ENCODE results near the gene KLRG1. TPM values are rescaled to one million over a fixed set of nuclear protein-coding genes. Genes with fewer than 3 reads are reported as not detected.

Gene KLRG1
- total and polyA plus RNA-seq, 9 of the 15 experiments (the other 6 are each of a cell fraction or from before 2014, with no cell fraction given): 1.4 to 7.2 (median 2.1) TPM

DNA sequence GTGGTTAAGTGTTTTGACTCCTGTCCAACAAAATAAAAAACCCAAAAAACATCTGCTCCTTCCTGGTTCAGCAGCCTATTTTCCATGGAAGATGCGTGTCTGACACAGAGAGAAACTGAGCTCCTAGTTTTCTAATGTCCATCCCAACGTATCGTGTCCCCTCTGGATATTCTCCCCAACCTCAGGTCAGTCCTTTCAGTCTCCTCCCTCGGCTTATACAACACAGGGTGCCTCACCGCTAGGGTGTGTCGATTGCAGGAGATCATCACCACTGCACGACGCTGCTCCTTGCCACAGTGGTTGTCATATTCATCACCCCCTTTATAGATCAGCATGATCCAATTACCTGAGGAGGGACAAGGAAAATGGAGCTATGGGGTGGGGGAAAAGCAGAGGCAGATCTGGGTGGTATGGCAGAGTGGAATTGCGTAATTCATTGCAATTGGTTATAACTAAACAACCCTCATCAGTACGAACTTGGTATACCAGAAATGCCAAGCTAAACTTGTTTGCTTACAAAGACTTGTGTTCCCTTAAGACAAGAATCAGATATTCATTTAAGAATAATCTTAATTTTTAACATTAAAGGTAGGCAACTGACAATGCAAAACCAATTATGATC lies 45.7 kb upstream of the KLRG1 start:
- 95% methylated on average over 10 of the region's 10 CpGs for WGBS (ENCODE audit: insufficient coverage, low coverage, missing lambda C conversion rate)
- no TSS peak for BruUV-seq (replicated peaks)
- Histone ChIP-seq H3K4me3 (no peak overlapping the region), H3K79me2 (ENCODE audit: control insufficient read depth, insufficient read depth, low read length) (peaks cover 37% of the 10 kb centered on the region), H2AFZ (ENCODE audit: low read depth, low read length) (no peak overlapping the region), H3K9ac (ENCODE audit: insufficient read depth in 1 of 2, low read depth in 2 of 2, low read length in 2 of 2) (no peak overlapping the region), H3K9me3 (replicated peaks; ENCODE audit: control insufficient read depth, insufficient read depth, low read depth, low read length) (no peaks in the 10 kb centered on the region), H3K4me1 (replicated peaks in 1 of 2; ENCODE audit: control insufficient read depth in 2 of 2, insufficient read depth in 2 of 2, low read length in 2 of 2) (peaks cover 0 to 8% of the 10 kb centered on the region in 2 experiments; a peak in 1 of 5 replicates), H4K20me1 (replicated peaks; ENCODE audit: control insufficient read depth, insufficient read depth, low read length) (peaks cover 2% of the 10 kb centered on the region; the same call in 1 of the 2 replicates), H3K9me1 (ENCODE audit: control insufficient read depth, insufficient read depth, low read length) (no peaks in the 10 kb centered on the region), H3K27ac (ENCODE audit: extremely low read depth, low read depth, low read length) (no peak overlapping the region), H3K4me2 (ENCODE audit: insufficient read depth, low read length) (no peak overlapping the region), H3K36me3 (ENCODE audit: control insufficient read depth, insufficient read depth, low read length) (peaks cover 55% of the 10 kb centered on the region), H3K27me3 (ENCODE audit: control insufficient read depth in 2 of 2, insufficient read depth in 2 of 2, low read length in 2 of 2) (no peaks in the 10 kb centered on the region)
- ATAC-seq: no peak
- FAIRE-seq: no peak
- CTCF ChIA-PET (ENCODE audit: low intra/inter-chr PET ratio): no interaction called here
- intact Hi-C loops (cut with micrococcal nuclease) (no loop called here), in situ Hi-C loops (cut with MboI) (no loop called here)
- DNase-seq (ENCODE audit: extremely low read depth in 1 of 4, low spot score in 3 of 4): no peak
- TF ChIP-seq CBFA2T3 (IDR thresholded peaks at IDR 0.05) (no peak), CEBPG (CRISPR knock-in tag; IDR thresholded peaks at IDR 0.05) (no peak), CEBPG (tag; conservative IDR thresholded peaks at IDR 0.05 in 1 of 2, IDR thresholded peaks at IDR 0.05 in 1 of 2) (peak in 1 of 2 experiments; percentile 54; a peak in 2 of 4 replicates), ZC3H8 (IDR thresholded peaks at IDR 0.05) (no peak), FOXA3 (CRISPR knock-in tag; conservative IDR thresholded peaks at IDR 0.05 in 1 of 2, IDR thresholded peaks at IDR 0.05 in 1 of 2) (no peak), HMG20A (CRISPR knock-in tag; conservative IDR thresholded peaks at IDR 0.05) (no peak), CEBPB (tag; IDR thresholded peaks at IDR 0.05) (peak; percentile 62)
- POLR2A ChIA-PET: no interaction called here

Measured in K562 (cell line).